GM23338 (cell line): ENCODE data around the gene KRT1. TPM values are rescaled to one million over a fixed set of nuclear protein-coding genes. Genes with fewer than 3 reads are reported as not detected.

ENCODE experiments used
- ATAC-seq: fragments of 200-7000 bp; cut with Tn5 transposase; 3 replicates; pipeline ENCODE4 v1.9.1; 2020
- DNase-seq: peaks from one replicate; pipeline ENCODE4 v3.0.0-alpha.2; 2015; ENCODE audit warnings: low spot score
- H2AFZ ChIP-seq: fragments of 200-600 bp; sonication (generic); 2 replicates; pipeline ENCODE4 v1.8.0; 2016; ENCODE audit warnings: antibody characterized with exemption, mild to moderate bottlenecking, moderate library complexity
- H3F3A ChIP-seq: fragments of 200-600 bp; sonication (generic); replicated peaks from 2 replicates; pipeline ENCODE4 v1.8.0; 2017; ENCODE audit warnings: antibody characterized with exemption, mixed run types, low read depth
- H3K27ac ChIP-seq: fragments of 200-600 bp; sonication (generic); 2 replicates; pipeline ENCODE4 v1.6.1; 2016; ENCODE audit warnings: low read depth
- H3K27me3 ChIP-seq: fragments of 200-600 bp; sonication (generic); 2 replicates; pipeline ENCODE4 v1.8.0; 2016; ENCODE audit warnings: mild to moderate bottlenecking, mixed run types, moderate library complexity; ENCODE audit not compliant: insufficient read depth
- H3K36me3 ChIP-seq: fragments of 200-600 bp; sonication (generic); 2 replicates; pipeline ENCODE4 v1.8.0; 2016; ENCODE audit warnings: mild to moderate bottlenecking; ENCODE audit not compliant: insufficient read depth
- H3K4me1 ChIP-seq: fragments of 200-600 bp; sonication (generic); 2 replicates; pipeline ENCODE4 v1.8.0; 2016; ENCODE audit warnings: mild to moderate bottlenecking, moderate library complexity; ENCODE audit not compliant: insufficient read depth
- H3K4me2 ChIP-seq: fragments of 200-600 bp; sonication (generic); 2 replicates; pipeline ENCODE4 v1.7.1; 2017; ENCODE audit warnings: mixed run types
- H3K4me3 ChIP-seq: fragments of 200-600 bp; sonication (generic); 2 replicates; pipeline ENCODE4 v1.6.1; 2016; ENCODE audit warnings: mixed run types
- H3K79me2 ChIP-seq: fragments of 200-600 bp; sonication (generic); replicated peaks from 2 replicates; pipeline ENCODE4 v1.8.0; 2017; ENCODE audit warnings: mild to moderate bottlenecking; ENCODE audit not compliant: insufficient read depth
- H3K9me2 ChIP-seq: fragments of 200-600 bp; sonication (generic); 2 replicates; pipeline ENCODE4 v1.8.0; 2017; ENCODE audit not compliant: insufficient read depth
- H4K20me1 ChIP-seq: fragments of 200-600 bp; sonication (generic); replicated peaks from 2 replicates; pipeline ENCODE4 v1.8.0; 2017; ENCODE audit warnings: mild to moderate bottlenecking; ENCODE audit not compliant: insufficient read depth
- H3K27ac Mint-ChIP-seq: 2 replicates; pipeline ENCODE4 v1.8.0; 2020; ENCODE audit warnings: inconsistent platforms, mild to moderate bottlenecking, moderate library complexity, mixed read lengths
- H3K27me3 Mint-ChIP-seq: 3 replicates; pipeline ENCODE4 v1.8.0; 2022; ENCODE audit warnings: low read depth, mild to moderate bottlenecking, moderate library complexity, mixed read lengths, inconsistent platforms; ENCODE audit not compliant: insufficient read depth, poor library complexity
- H3K36me3 Mint-ChIP-seq: 3 replicates; pipeline ENCODE4 v1.8.0; 2021; ENCODE audit warnings: low read depth, mild to moderate bottlenecking, inconsistent platforms, moderate library complexity, mixed read lengths
- H3K4me1 Mint-ChIP-seq: 3 replicates; pipeline ENCODE4 v1.8.0; 2020; ENCODE audit warnings: mild to moderate bottlenecking, inconsistent platforms, mixed read lengths
- H3K4me3 Mint-ChIP-seq: 3 replicates; pipeline ENCODE4 v1.8.0; 2021; ENCODE audit warnings: moderate library complexity, mild to moderate bottlenecking, inconsistent platforms, mixed read lengths
- H3K9me3 Mint-ChIP-seq: 3 replicates; pipeline ENCODE4 v1.8.0; 2020; ENCODE audit warnings: moderate library complexity, mild to moderate bottlenecking, inconsistent platforms, mixed read lengths
- CREB1 ChIP-seq: fragments of 250-450 bp; sonication (Bioruptor Pico); IDR thresholded peaks from 2 replicates; pipeline ENCODE4 v1.5.0; 2020; ENCODE audit warnings: low read depth, mild to moderate bottlenecking, moderate library complexity
- CTCF ChIP-seq, 2 experiments: fragments of 200-600 bp in 1 of 2; sonication (generic) in 1 of 2; conservative IDR thresholded peaks; 2 replicates each; pipeline versions ENCODE4 v1.5.1 to v1.6.1; 2016 to 2017; ENCODE audit warnings: antibody characterized with exemption in 2 of 2, low read depth in 2 of 2, mild to moderate bottlenecking in 2 of 2, moderate library complexity in 1 of 2
- ETS1 ChIP-seq: IDR thresholded peaks from 2 replicates; pipeline ENCODE4 v1.6.1; 2016; ENCODE audit warnings: antibody characterized with exemption
- EZH2 ChIP-seq: fragments of 200-600 bp; sonication (generic); IDR thresholded peaks from one replicate; pipeline ENCODE4 v1.8.0; 2017; ENCODE audit warnings: antibody characterized with exemption, mild to moderate bottlenecking, low read depth; ENCODE audit not compliant: unreplicated experiment
- EZH2phosphoT487 ChIP-seq: fragments of 200-600 bp; sonication (generic); IDR thresholded peaks from one replicate; pipeline ENCODE4 v1.8.1; 2018; ENCODE audit warnings: antibody characterized with exemption; ENCODE audit not compliant: unreplicated experiment
- JUNB ChIP-seq: IDR thresholded peaks from one replicate; pipeline ENCODE4 v1.6.1; 2016; ENCODE audit warnings: antibody characterized with exemption; ENCODE audit not compliant: unreplicated experiment
- NANOG ChIP-seq: IDR thresholded peaks from 2 replicates; pipeline ENCODE4 v1.6.1; 2016; ENCODE audit warnings: antibody characterized with exemption, borderline replicate concordance
- POLR2AphosphoS5 ChIP-seq: IDR thresholded peaks from 2 replicates; pipeline ENCODE4 v1.6.1; 2016; ENCODE audit warnings: antibody characterized with exemption, low read depth
- REST ChIP-seq: IDR thresholded peaks from one replicate; pipeline ENCODE4 v1.6.1; 2018; ENCODE audit warnings: antibody characterized with exemption; ENCODE audit not compliant: unreplicated experiment
- STAT1 ChIP-seq: IDR thresholded peaks from one replicate; pipeline ENCODE4 v1.6.1; 2016; ENCODE audit warnings: antibody characterized with exemption; ENCODE audit not compliant: unreplicated experiment
- ZNF114 ChIP-seq: fragments of 250-450 bp; sonication (Bioruptor Pico); IDR thresholded peaks from 2 replicates; pipeline ENCODE4 v1.5.0; 2020; ENCODE audit warnings: mild to moderate bottlenecking, moderate library complexity
- ZNF331 ChIP-seq: fragments of 250-450 bp; sonication (Bioruptor Pico); IDR thresholded peaks from 2 replicates; pipeline ENCODE4 v1.5.0; 2020; ENCODE audit warnings: low read depth, mild to moderate bottlenecking, moderate library complexity
- ZNF462 ChIP-seq: fragments of 250-450 bp; sonication (Bioruptor Pico); IDR thresholded peaks from 2 replicates; pipeline ENCODE4 v1.5.0; 2020; ENCODE audit warnings: mild to moderate bottlenecking, moderate library complexity
- polyA plus RNA-seq: library from polyadenylated mRNA; unstranded; fragments of >200 nt; fragmentation: Nextera tagmentation; extraction: Ambion mirVana; gene quantifications from 2 replicates; pipeline ENCODE4 v1.2.1, GENCODE V29; 2016
- total RNA-seq: library from RNA; depleted of rRNA; stranded (reverse); fragments of >200 nt; shearing (Covaris generic); gene quantifications from 2 replicates; pipeline ENCODE4 v1.2.3, GENCODE V29; 2014

The KRT1 gene
- total and polyA plus RNA-seq, 2 experiments from 2014 or later: not detected

GRCh38 chr12:52728374-52728773 is 48.2 kb upstream of the KRT1 start:
- Histone ChIP-seq H4K20me1 (no peaks in the 10 kb centered on the region), H3K27me3 (no peaks in the 10 kb centered on the region), H3K27ac (no peak overlapping the region), H3K4me3 (no peak overlapping the region), H3K79me2 (no peaks in the 10 kb centered on the region), H3K4me2 (no peak overlapping the region), H3K4me1 (no peaks in the 10 kb centered on the region), H2AFZ (no peak overlapping the region), H3K9me2 (peaks cover 5% of the 10 kb centered on the region), H3K36me3 (no peaks in the 10 kb centered on the region), H3F3A (no peaks in the 10 kb centered on the region)
- Mint-ChIP-seq H3K4me3 (no peak overlapping the region), H3K27ac (no peak overlapping the region), H3K9me3 (peaks cover 12% of the 10 kb centered on the region), H3K4me1 (no peaks in the 10 kb centered on the region), H3K36me3 (no peaks in the 10 kb centered on the region), H3K27me3 (peaks cover 14% of the 10 kb centered on the region)
- no peak for TF ChIP-seq STAT1
- TF ChIP-seq EZH2phosphoT487: no peak
- no peak for TF ChIP-seq ZNF114 (CRISPR knock-in tag)
- TF ChIP-seq JUNB: no peak
- no peak for TF ChIP-seq REST
- TF ChIP-seq ZNF462 (CRISPR knock-in tag): no peak
- no peak for TF ChIP-seq NANOG
- TF ChIP-seq ETS1: no peak
- TF ChIP-seq POLR2AphosphoS5: no peak
- no peak for TF ChIP-seq CREB1 (CRISPR knock-in tag)
- no peak for TF ChIP-seq ZNF331 (CRISPR knock-in tag)
- TF ChIP-seq CTCF (conservative IDR thresholded peaks at IDR 0.05; ENCODE audit: low read depth in 2 of 2): no peak
- no peak for TF ChIP-seq EZH2
- no peak for DNase-seq
- ATAC-seq: no peak
